GF-D8 (cell line): ENCODE results near the gene P2RX3.

ENCODE experiments used
- DNase-seq: peaks from one replicate; lab custom pipeline; 2025; lab: John Stamatoyannopoulos, UW

The P2RX3 gene

DNA sequence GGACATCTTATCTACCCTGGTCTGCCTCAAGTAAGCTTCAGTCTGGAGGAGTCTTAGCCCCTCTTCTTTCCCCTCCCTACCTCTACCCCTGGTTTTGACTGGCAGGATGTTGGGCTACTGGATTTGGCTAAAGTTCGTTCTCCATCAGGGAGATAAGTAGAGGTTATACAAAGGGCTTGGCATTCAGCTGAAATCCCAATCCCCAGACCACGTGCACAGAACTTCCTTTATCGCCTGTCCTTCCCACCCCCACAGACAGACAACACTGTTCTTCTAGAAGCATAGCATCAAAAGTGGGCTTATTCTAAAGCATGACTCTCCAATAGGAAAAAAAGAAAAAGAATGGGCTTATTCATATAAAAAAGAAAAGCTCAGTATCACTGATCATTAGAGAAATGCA lies 35.0 kb downstream of the P2RX3 start:
- DNase-seq: no peak

DNA sequence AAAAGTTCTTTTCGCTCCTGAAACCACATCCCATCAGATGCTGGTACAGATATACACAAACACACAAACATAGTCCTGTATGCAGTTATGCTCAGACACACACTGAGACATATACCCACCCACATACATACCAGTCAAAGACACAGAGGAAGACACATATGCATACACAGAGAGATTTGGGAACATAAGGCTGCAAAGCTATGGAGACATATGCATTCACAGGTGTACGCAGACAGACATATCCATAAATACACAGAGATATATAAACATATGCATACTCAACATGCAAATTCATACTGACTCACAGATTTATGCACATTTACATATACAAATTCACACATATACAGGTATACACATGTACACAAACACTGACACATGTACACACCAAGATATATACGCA lies 36.8 kb downstream of the P2RX3 start:
- DNase-seq: no peak

DNA sequence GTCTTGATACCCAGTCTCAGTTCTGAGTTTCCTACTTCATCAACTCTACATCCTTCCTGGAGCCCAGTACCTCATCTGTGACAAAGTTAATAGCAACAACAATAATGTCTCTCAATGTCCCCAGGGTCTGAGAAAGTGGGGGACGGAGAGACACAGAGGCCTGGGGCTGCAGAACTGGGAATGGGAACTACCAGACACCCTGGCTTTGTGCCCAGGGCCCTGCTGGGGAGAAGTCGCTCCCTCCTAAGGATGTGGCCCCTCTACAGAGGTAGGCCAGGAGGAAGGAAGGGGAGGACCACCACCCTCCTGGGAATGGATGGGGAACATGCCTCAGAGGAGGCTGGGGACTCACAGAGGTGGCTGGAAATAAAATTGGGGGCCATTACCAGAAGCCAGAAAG lies 37.3 kb downstream of the P2RX3 start:
- no peak for DNase-seq

- no peak for DNase-seq
Measured at GRCh38 chr11:57376095-57377090, 38.2 kb downstream of the P2RX3 start.

DNA sequence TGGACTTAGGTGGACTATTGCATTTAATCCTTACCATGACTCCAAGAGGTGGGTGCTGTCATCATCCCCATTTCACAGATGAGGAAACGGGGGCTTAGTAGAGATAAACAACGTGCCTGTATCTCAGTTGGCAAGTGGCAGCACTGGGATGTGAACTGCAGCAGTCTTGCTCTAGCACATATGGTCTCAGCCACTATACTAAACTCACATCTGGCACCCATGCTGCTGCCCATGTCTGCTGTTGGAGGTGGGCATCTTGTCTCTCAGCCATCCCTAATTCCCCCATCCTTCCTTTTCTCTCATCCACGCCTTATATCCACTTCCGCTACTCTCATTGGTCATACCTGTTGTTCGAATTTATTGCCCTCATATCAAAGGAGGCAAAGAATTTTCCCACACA lies 39.0 kb downstream of the P2RX3 start:
- DNase-seq: no peak

DNA sequence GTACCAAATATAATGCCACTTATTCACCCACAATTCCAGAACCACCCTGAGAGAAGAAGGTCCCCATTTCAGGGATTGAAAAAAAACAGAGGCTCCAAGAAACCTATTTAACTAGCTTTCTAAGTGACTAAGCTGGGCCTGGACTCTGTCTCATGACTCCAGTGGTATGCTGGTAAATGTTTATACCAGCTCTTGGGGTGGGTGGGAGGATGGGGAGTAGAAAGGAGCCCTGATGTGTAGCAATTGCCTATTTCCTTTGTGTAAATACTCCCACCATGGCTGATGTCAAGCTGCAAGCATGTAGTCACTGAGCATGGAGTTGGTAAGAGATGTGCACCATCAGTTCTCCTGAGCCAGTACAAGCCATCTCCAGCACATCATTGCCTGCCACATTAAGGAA lies 40.0 kb downstream of the P2RX3 start:
- DNase-seq: no peak

DNA sequence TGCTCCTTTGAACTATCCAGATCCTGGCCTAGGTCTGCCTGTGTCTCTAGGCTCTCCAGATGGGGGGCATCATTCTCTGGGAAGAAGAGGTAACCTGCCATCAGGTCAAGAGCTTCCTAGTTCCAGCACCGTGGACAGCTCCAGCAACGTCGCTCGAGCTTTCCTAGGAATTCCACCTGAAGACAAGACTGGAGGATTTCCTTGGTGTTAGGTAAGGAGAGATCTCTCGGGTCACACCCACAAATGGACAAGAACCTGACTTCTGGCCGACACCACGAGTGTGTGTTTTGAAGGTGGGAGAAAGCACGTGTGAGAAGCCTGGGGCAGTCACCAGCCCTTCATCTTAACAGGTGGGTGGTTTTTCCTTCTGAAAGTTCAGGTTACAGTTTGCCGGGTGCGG lies 41.6 kb downstream of the P2RX3 start:
- no peak for DNase-seq

DNA sequence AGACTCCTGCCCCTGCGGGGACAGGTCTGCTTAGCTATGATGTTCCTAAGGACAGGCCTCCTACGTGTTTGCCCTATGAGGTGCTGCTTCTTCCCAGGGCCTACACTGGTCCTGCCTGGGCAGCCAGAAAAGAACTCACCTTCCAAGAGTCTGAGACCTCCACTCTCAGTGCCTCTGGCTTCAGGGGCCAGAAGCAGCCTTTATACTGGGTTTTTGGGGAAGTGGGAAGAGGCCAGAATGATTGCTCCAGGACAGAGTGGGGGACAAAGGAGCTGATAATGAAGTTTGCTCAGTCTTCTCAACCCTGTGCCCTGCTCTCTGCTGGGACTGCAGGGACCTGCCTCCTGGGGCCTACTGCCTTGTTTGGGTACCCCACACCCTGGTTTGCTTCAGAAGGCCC lies 42.8 kb downstream of the P2RX3 start, which contains the start of gene PRG3:
PRG3 (minus strand) TSS at position 176 of the 400 bp plus-strand sequence. CDS start 442 bp downstream, outside the sequence.
- no peak for DNase-seq

- peak; percentile 59 for DNase-seq
Measured at GRCh38 chr11:57386178-57386940, 48.2 kb downstream of the P2RX3 start.

- DNase-seq: peak; percentile 60
Measured at GRCh38 chr11:57387289-57388030, 49.3 kb downstream of the P2RX3 start.

DNA sequence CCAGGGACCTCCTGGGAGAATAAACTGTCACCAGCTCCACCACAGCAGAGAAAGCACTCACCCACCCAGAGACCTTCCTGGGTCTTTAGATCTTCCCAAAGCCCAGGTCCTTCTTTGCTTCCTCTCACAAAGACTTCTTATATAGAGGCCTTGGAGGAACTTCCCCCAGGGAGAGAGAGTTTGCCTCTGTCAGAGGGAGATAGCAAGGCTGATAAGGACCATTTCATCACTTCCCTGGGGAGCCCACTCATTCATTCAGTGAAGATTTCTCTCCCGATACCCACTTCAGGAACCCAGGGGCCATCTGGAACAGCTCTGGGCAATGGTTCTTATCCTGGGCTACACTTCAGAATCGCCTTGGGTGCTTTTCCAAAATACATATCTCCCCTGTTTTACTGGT lies 52.4 kb downstream of the P2RX3 start, which contains the start of gene PRG2:
PRG2 (minus strand) TSS at position 116 of the 400 bp plus-strand sequence. CDS start 706 bp downstream, outside the sequence.
- DNase-seq: peak; percentile 91

DNA sequence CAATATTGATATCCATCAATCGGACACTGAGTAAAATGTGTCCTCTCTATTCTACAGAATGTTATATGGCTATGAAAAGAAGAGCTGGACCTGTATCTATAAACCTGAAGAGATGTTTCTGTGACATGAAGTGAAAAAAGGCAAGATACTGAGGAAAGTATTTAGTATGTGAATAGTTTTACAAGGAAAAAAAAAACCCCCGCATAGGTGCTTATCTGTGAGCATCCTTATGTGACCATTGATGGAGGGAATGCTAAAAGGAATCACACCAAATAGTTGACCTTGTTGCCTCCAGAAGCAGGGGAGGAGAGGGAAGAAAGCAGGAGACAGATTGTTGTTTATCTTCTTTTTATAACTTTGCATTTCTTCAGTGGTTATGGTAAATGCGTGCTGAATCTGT lies 53.0 kb downstream of the P2RX3 start:
- DNase-seq: no peak

- no peak for DNase-seq
Measured at GRCh38 chr11:57391539-57391938, 53.4 kb downstream of the P2RX3 start.

- no peak for DNase-seq
Measured at GRCh38 chr11:57392066-57392762, 54.1 kb downstream of the P2RX3 start.

- DNase-seq: no peak
Measured at GRCh38 chr11:57392763-57393105, 54.6 kb downstream of the P2RX3 start.

DNA sequence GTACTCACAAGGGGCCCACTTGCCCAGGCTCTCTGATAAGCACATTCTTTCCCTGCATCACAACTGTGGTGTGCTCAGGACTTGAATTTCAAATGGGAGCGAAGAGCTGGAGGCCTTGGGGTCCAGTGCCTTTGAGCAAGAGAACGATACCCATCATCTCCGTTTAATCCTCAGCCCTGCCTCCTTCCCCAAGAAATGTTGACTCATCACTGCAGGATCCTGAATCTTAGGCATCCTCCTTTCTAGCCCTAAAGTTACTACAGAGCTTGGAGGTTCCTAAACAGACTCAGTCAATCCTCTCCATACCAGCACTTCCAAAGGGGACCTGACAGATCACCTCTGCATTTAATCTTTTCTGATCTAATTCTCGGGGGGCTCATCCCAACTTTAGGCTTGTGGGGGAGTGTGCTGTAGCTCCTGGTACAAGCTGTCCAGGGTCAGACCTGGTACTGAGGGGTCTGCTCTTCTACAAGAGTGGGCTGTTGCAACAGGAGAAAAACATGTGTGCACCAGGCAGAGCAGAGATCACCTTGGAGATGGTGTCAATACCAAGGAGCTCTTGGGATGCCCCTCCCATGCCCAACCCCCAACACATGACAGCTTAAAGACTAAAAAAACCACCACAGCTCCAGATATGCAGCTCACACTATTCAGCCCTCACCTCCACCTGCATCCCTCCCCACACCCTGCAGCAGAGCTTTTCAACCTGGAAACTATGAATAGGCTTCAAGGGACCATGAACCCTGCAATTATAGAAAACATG lies 56.2 kb downstream of the P2RX3 start:
- no peak for DNase-seq

DNA sequence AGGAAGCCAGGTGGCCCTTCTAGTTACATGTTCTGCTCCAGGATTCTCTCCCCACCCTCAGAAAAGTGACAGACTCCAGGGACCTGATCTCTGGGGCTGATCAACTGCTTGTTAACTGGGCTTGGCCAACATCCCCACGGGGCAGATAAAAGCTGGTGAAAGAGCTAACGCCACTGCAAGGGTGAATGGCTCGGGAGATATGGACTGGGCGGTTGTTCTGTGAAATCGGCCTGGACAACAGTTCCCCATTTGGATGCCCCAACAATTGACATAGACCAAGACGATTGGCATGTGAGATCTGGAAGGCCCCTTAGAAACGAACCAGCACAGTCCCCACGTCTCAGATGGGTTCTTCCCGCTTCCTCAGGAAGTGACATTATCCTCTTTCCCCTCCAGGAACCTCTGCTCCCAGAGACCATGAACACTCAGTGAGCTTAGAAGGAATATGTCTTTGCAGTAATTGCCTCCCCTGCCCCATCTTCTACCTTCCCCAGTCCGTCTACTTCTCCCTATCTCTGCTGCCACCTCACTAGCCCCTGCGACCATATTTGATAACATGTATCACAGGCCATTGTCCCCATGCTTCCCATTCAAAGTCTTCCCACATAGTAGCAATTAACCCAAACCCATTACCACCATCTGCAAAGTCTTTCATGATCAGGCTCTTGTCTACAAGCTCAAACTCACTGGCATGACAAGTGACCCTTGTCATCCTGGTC lies 57.9 kb downstream of the P2RX3 start:
- DNase-seq: peak; percentile 76

DNA sequence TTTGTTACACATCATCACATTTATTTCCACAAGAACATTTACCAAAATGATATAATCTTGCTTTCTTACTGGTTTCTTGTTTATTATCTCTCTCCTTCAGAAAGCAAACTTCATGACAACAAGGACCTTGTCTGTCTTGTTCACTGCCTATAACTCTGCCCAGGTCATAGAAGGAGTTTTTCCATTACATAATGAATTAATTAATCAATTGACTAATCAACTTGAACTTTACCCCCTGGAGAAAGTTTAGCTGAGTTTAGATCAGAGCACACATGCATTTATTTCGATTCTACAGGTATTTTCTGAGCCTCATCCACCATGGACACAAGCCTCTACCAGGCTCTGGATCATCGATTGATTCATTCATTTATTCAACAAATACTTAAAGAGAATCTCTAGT lies 58.6 kb downstream of the P2RX3 start:
- DNase-seq: no peak

- DNase-seq: peak; percentile 99
Measured at GRCh38 chr11:57397394-57397990, 59.3 kb downstream of the P2RX3 start.

DNA sequence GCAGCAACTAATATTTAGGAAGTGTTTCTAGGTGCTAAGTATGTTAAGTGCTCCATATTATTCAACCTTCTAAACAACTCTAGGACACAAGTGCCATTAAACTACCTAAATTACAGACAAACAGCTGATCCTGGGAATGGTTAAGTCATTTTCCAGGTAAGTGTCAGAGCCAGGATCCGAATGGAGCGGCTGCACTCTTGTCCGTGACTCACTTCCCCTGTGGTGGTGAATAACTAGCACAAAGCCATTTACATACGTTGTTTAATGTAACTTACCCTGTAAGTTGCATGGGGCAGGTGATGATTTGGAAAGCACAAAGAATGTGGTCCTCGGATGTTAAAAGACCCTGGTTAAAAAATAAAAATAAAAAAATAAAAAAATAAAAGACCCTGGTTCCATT lies 61.1 kb downstream of the P2RX3 start:
- no peak for DNase-seq
